Esophagus squamous epithelium (tissue), 5 donors: Measurements from ENCODE around the gene ALOXE3. TPM values are rescaled to one million over a fixed set of nuclear protein-coding genes. Genes with fewer than 3 reads are reported as not detected.

ENCODE experiments used
- DNase-seq: peaks from one replicate; lab custom pipeline; 2025; lab: John Stamatoyannopoulos, UW
- H3K27ac ChIP-seq, 4 donors: fragments of 200-600 bp; sonication (generic); one replicate each; pipeline ENCODE4 v1.5.1; 2016 to 2019; ENCODE audit warnings: mild to moderate bottlenecking in 1 of 4
- H3K27me3 ChIP-seq, 4 donors: fragments of 200-600 bp; sonication (generic); 1 replicate in 3 of 4; 2 replicates in 1 of 4; pipeline versions ENCODE4 v1.5.1 to v1.6.0; 2017 to 2021; ENCODE audit warnings: antibody characterized with exemption in 1 of 4
- H3K36me3 ChIP-seq, 3 donors: fragments of 200-600 bp; sonication (generic); one replicate each; pipeline ENCODE4 v1.5.1; 2016 to 2019
- H3K4me1 ChIP-seq, 3 donors: fragments of 200-600 bp; sonication (generic); one replicate each; pipeline ENCODE4 v1.5.1; 2017 to 2019
- H3K4me3 ChIP-seq, 4 donors: fragments of 200-600 bp; sonication (generic); 1 replicate in 3 of 4; 2 replicates in 1 of 4; pipeline ENCODE4 v1.5.1; 2016 to 2019; ENCODE audit warnings: mild to moderate bottlenecking in 2 of 4, moderate library complexity in 1 of 4
- H3K9me3 ChIP-seq, 3 donors: fragments of 200-600 bp; sonication (generic); one replicate each; pipeline ENCODE4 v1.5.1; 2016 to 2019
- CTCF ChIP-seq, 6 experiments: fragments of 450-650 bp in 4 of 6; fragments of 200-600 bp in 2 of 6; sonication (generic) in 2 of 6; IDR thresholded peaks; one replicate each; pipeline ENCODE4 v1.5.1; 2016 to 2019; ENCODE audit warnings: antibody characterized with exemption in 6 of 6, mild to moderate bottlenecking in 4 of 6, moderate library complexity in 4 of 6
- POLR2A ChIP-seq, 4 donors: fragments of 450-650 bp; IDR thresholded peaks; one replicate each; pipeline ENCODE4 v1.6.1; 2017; ENCODE audit warnings: antibody characterized with exemption in 4 of 4, mild to moderate bottlenecking in 4 of 4, moderate library complexity in 3 of 4
- WGBS, 2 donors: methylation state at CpG; one replicate each; pipeline ENCODE4 v1.1.5; 2018; 5-methylcytosine and 5-hydroxymethylcytosine counted together
- intact Hi-C: fragments of 100-400 bp; cut with DNase I; formaldehyde crosslinking; loops from one replicate; pipeline ENCODE4 v1.15.0; 2022
- total RNA-seq, 4 donors: library from RNA; depleted of rRNA; stranded (reverse); fragments of >200 nt; gene quantifications; one replicate each; pipeline ENCODE4 v1.1.0, GENCODE V29; 2016
- donor health status: DM: yes; HTN: yes; CAD: no.

The ALOXE3 gene
- total RNA-seq, 4 donors from 2014 or later = 0.30 to 8.8 (median 2.2) TPM; not detected in 1

- Histone ChIP-seq H3K27me3 (peaks cover 0 to 33% (median 0%) of the 10 kb centered on the region in 4 donors), H3K4me1 (peaks cover 0 to 29% (median 8%) of the 10 kb centered on the region in 3 donors), H3K36me3 (no peaks in the 10 kb centered on the region), H3K9me3 (no peaks in the 10 kb centered on the region), H3K27ac (no peak overlapping the region), H3K4me3 (no peak overlapping the region)
- WGBS, 2 donors = 88 to 91% methylated on average over 7 of the region's 7 CpGs
- intact Hi-C loops = no loop called here
- TF ChIP-seq CTCF (IDR thresholded peaks at IDR 0.05) = no peak
- TF ChIP-seq POLR2A (IDR thresholded peaks at IDR 0.05) = no peak
- no peak for DNase-seq
Observed at GRCh38 chr17:8053600-8053999, 64.7 kb downstream of the ALOXE3 start.

- 88 to 95% methylated on average over 6 of the region's 6 CpGs for WGBS, 2 donors
- Histone ChIP-seq H3K4me1 (peaks cover 0 to 22% (median 5%) of the 10 kb centered on the region in 3 donors), H3K36me3 (no peaks in the 10 kb centered on the region), H3K27ac (no peak overlapping the region), H3K27me3 (peaks cover 0 to 22% (median 0%) of the 10 kb centered on the region in 4 donors), H3K4me3 (no peak overlapping the region), H3K9me3 (no peaks in the 10 kb centered on the region)
- TF ChIP-seq CTCF (IDR thresholded peaks at IDR 0.05) (no peak), POLR2A (IDR thresholded peaks at IDR 0.05) (no peak)
- DNase-seq = no peak
- intact Hi-C loops = no loop called here
Observed at GRCh38 chr17:8052256-8053252, 65.8 kb downstream of the ALOXE3 start.

GRCh38 chr17:8051831-8052230 lies 66.5 kb downstream of the ALOXE3 start:
- intact Hi-C loops = no loop called here
- no peaks in the 10 kb centered on the region for H3K9me3 ChIP-seq
- H3K4me3 ChIP-seq = no peak overlapping the region
- H3K4me1 ChIP-seq = peaks cover 0 to 16% (median 5%) of the 10 kb centered on the region in 3 donors
- H3K27me3 ChIP-seq = peaks cover 0 to 22% (median 0%) of the 10 kb centered on the region in 4 donors
- H3K36me3 ChIP-seq = no peaks in the 10 kb centered on the region
- TF ChIP-seq POLR2A (IDR thresholded peaks at IDR 0.05) = no peak
- TF ChIP-seq CTCF (IDR thresholded peaks at IDR 0.05) = no peak
- no peak for DNase-seq
- 80 to 88% methylated on average over 7 of the region's 7 CpGs for WGBS, 2 donors
- H3K27ac ChIP-seq = no peak overlapping the region

GRCh38 chr17:8048736-8049135 lies 69.6 kb downstream of the ALOXE3 start:
- H3K36me3 ChIP-seq = no peaks in the 10 kb centered on the region

More at GRCh38 chr17:8048736-8049135, 69.6 kb downstream of the ALOXE3 start:
- TF ChIP-seq POLR2A (IDR thresholded peaks at IDR 0.05) = no peak
- no peak for TF ChIP-seq CTCF (IDR thresholded peaks at IDR 0.05)
- 73 to 90% methylated on average over 5 to 7 of the region's 8 CpGs for WGBS, 2 donors
- no peak for DNase-seq
- no peaks in the 10 kb centered on the region for H3K9me3 ChIP-seq
- no peak overlapping the region for H3K27ac ChIP-seq
- H3K27me3 ChIP-seq = peaks cover 0 to 31% (median 0%) of the 10 kb centered on the region in 4 donors
- intact Hi-C loops = loop anchor here (5.0 to 10.0 kb wide), 3 partner anchors 36 to 141 kb away; no protein-coding TSS in a partner anchor
- H3K4me1 ChIP-seq = no peaks in the 10 kb centered on the region
- H3K4me3 ChIP-seq = no peak overlapping the region
